Activated CD4-positive, alpha-beta T cell treated with anti-CD3 and anti-CD28 coated beads, Interleukin-10, Interleukin-2, amounts not matched to agents 100 ng/mL and 50 ng/mL, durations not matched to agents 16 hours and 8 hours (primary cell): ENCODE results near the gene ADAMTS4.

ENCODE experiments used
- DNase-seq: peaks from one replicate; pipeline ENCODE4 v3.0.0-alpha.2; 2020

ADAMTS4 gene

DNA sequence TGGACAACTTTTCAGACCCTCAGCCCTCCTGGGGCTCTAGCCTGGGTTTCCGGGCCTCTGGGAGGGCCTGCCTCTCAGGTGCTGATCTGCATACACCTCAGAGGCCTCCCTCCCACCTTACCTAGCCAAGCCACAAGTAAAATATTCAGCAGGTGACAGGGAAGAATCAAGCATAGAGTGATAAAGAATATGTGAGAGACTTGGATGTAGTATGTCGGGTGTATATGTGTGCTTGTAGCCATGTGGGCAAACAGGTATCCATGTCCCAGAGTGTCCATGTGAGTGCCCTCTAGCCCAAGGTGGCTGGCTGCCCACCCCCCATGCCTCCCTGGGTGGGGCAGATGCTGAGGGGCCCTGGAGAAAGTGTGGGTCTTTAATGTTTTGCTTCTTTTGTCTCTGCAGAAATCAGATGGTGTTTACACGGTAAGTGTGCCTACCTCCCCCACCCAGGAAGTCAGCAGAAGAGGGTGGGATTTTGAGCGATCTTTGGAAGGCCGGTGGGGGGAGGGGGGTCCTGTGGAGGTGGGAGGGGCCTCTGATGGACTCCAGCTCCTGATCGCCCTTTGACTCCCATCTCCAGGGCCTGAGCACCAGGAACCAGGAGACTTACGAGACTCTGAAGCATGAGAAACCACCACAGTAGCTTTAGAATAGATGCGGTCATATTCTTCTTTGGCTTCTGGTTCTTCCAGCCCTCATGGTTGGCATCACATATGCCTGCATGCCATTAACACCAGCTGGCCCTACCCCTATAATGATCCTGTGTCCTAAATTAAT is 19.6 kb upstream of the ADAMTS4 start:
- no peak for DNase-seq

DNA sequence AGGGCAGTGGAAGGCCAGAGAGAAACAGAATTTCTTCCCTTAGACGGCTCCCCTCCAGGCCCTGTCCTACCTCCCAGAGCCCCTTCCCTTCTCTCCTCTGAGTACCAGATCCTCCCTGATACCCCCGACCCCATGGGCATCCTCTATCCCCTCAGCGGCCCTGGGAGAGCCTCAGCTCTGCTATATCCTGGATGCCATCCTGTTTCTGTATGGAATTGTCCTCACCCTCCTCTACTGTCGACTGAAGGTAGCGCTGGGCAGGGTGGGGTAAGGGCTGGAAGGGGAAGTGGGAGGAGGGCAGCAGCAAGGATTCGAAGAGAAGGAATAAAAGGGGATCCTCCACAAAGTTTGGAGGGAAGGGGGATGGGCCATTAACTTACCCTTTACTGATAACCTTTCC is 19.0 kb upstream of the ADAMTS4 start:
- DNase-seq = no peak

DNA sequence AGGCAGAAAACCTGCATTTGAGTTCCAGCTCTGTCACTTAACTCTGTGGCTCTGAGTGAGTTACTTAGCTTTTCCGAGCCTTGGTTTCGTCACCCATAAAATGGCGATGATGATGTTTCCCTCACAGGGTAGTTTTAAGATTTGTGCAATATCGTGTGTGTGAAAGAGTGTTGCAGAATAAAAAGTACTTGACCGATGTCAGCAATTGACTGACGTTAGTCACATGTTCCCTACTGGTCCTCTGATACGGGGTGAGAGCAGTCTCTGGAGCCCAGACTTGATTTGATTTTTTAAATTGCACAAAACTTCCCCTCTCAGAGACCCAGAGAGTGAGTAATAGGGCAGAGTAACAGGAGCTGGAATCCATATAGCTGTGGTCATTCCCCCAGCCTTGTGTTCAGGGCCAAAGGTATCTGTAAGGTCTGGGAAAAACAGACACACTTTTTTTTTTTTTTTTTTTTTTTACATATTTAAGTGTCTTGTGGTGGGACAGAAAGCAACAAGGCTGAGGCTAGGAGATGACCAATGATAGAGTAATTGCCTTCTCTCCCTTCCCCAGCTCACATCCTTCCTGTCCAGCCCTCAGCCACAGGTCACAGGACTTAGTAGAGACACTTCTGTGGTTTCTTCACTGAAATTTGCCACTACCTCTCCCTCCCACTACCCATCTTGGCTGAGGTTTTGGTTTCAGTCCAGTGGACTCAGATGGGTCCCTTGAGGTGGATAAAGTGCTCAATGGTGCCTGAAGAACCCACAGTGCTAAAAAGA is 18.3 kb upstream of the ADAMTS4 start:
- DNase-seq = peak; percentile 39

DNA sequence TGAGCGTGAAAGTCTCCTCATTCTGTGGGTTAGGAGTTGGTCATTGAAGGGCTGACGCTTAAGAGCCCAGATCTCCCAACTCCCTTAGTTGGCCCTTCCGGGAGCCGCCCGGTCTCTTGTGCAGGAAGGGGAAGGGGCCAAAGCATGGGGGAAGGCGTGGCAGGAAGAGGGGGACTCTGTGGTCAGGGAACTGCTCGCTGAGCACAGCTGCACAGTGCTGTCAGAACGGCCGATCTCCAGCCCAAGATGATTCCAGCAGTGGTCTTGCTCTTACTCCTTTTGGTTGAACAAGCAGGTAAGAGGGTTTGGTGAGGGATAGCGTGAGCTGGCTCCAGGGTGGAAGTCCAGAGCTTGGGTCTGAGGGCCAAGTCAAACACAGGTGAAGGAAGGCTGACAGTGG is 16.2 kb upstream of the ADAMTS4 start, which contains the start of gene FCER1G:
FCER1G (plus strand) TSS at position 220 of the 400 bp plus-strand sequence; CDS start at position 247, 27 bp downstream.
- no peak for DNase-seq

DNA sequence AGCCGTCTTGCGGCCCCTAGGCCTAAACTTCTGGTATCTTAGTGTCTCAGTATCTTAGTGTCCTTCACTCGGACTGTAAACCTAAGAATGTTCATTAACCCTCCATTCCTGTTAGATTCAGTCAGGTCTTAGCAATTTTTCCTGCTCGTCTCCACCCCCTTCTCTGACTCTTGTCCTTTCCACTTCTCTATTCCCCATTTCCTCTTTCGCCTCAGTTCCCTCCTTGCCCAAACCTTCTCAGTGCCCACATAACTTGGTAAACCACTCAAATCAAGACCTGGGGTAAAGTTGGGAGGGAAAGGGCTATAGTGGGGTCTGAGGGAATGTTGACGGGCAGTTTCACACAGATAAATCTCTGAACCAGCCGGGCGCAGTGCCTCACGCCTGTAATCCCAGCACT is 15.5 kb upstream of the ADAMTS4 start:
- DNase-seq = no peak

DNA sequence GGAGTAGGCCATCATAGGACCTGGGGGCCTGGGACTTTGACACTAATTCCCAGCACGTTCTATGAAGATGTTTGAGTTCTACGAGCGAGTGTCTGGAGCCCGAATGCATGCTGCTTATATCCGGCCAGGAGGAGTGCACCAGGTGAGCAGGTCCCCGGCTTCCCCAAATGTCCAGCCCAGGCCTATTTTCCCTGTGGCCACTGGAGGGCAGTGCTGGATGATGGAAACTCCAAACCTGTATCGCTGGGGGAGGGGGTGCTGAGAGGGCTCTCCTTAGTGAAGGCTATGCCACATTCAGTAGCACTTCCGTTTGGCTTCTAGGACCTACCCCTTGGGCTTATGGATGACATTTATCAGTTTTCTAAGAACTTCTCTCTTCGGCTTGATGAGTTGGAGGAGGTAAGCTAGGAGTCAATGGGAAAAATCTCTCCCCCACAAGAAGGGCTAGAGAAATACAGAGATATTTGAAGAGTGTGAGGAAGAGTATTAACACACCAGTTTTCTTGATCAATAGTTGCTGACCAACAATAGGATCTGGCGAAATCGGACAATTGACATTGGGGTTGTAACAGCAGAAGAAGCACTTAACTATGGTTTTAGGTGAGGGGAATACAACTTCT is 11.0 kb upstream of the ADAMTS4 start:
- peak; percentile 79 for DNase-seq

DNA sequence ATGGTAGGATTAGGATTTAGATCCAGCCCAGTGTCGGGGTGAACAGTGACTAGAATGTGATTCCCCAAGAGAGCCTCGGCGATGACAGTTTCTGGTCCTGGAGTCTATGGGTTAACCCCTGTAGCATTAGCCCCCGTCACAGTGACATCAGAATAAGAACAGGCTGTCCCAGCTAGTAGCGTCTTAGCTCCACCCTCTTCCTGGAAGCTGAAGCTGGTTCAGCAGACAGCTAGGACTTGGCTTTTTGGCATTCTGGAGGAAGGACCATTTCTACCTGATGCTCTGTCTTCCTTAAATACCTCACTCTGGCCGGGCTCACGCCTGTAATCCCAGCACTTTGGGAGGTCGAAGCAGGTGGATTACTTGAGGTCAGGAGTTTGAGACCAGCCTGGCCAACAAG is 8.3 kb upstream of the ADAMTS4 start:
- no peak for DNase-seq

DNA sequence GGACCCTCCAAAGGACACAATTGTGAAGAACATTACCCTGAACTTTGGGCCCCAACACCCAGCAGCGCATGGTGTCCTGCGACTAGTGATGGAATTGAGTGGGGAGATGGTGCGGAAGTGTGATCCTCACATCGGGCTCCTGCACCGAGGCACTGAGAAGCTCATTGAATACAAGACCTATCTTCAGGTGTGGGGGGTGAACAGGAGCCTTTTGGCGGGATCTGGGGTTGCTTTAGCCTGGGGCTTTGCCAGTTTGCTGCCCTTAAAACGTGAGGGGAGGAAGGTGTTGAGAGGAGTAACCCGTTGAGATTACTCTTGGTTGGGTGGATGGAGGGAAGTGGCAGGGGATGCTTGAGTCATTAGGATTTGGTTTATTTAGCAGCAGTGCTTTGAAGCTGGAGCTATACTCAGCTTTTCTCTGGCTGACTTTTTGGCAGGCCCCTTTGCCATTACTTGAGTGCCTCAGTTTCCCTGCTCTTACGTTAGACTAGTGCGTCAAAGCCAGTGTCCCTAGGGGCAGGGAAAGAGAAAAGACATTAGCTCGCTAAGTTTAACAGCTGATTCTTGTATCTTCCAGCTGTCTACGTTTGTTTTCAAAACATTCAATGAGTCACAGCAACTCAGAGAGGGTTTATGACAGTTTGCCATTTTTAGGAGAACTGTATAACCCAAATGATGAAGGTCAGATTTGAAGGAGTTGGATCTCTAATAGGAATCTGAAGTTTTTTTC is 7.7 kb upstream of the ADAMTS4 start:
- DNase-seq = no peak

DNA sequence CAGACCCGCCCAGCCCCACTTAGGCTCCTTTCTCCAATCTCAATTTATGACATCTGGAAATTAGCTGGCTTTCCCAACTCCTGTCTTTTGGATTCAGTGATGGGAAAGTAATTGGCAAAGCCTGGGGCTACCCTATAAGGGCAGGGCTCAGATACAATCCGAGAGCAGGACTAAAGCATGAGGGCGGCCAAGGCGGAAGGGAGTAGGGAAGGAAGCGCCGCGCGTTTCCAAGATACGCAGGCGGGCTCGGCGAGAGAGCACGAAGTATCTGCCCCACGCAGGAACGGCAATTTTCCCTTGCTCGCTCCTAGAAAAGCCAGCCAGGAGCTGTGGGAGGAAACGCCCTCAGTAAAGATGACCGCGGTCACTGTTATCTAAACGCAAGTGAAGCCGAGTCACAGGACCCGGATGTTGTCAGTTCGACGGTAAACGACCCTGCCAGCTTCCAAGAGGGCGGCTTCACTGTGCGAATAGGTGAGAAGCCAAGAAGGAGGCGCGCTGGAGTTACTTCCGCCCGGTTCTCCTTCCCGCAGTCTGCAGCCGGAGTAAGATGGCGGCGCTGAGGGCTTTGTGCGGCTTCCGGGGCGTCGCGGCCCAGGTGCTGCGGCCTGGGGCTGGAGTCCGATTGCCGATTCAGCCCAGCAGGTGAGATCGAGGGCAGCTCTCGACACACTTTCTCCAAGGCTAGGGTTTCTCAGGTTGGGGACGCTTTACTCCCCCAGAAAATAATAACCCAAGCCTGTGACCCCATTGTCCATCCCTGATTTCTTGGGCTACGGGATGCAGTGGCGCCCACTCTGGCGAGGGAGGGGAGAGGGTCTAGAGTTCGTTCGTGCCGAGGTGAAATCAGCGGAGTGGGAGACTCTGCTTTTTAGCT is 3.2 kb upstream of the ADAMTS4 start, which contains the start of gene NDUFS2:
NDUFS2 (plus strand) TSS at position 532 of the 877 bp plus-strand sequence; CDS start at position 551, 19 bp downstream.
- peak; percentile 98 for DNase-seq

DNA sequence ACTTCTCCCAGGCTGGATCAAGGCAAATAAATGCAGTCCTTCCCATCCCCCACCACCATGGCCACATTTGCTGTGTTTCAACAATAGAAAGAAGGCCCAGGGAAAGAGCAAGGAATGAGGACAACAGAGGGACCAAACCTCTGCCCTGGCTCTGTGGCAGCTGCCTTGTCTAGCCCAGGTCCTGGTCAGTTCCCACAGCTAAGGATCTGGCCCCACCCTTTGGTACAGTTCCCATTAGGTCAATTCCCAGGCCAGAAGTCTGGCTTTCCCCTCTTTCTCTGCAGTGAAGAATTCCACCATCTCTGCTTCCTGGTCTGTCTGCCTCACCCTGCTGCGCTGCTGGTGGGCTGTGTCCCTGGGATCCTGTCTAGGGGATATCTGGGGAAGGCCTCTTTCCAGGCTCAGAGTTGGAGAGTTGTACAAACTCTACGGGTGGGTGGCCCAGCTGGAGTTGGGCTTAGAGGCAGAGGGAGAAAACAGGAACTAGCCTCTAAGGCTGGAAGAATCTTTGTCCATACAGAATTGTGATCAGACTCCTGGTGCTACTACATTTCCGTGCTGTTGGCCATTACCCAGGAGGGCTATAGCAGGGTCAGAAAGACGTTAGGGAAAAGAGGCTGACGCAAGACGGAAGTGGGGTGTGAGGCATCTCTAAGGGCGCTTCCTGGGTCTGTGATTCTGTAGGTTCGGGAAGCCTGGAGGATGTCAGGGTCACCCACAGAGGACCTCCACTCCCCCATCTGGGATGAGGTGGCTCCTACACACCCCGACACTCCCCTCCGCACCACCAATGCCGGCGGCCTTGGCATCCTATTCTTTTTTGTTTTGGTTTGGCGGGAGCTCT is 2.4 kb upstream of the ADAMTS4 start:
- no peak for DNase-seq

DNA sequence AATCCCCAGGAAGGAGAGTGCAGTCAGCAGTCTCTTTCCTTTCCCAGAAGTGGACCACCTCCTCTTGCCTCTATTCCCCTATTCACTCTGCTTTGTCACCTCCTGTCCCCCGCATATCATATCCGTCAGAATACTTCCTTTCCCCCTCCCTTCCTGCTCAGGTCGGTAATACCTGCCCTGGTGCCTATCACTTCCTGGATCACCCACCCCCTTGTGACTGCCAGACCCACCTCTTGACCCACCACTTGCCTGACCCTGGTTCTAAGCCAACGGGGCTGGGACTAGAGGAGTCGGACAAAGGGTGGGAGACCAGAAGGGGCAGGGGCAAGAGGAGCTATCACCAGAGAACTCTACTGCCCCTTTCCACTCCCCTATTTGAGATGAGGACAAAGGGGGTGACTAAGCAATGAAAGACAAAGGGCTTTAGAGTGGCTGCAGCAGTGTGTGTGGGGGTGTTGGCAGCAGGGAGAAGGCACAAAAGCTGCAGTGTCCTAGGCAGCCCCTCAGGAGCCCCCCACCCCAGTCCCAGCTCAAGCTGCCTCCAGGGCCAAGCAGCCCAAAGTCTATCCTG is 1.7 kb upstream of the ADAMTS4 start:
- no peak for DNase-seq

DNA sequence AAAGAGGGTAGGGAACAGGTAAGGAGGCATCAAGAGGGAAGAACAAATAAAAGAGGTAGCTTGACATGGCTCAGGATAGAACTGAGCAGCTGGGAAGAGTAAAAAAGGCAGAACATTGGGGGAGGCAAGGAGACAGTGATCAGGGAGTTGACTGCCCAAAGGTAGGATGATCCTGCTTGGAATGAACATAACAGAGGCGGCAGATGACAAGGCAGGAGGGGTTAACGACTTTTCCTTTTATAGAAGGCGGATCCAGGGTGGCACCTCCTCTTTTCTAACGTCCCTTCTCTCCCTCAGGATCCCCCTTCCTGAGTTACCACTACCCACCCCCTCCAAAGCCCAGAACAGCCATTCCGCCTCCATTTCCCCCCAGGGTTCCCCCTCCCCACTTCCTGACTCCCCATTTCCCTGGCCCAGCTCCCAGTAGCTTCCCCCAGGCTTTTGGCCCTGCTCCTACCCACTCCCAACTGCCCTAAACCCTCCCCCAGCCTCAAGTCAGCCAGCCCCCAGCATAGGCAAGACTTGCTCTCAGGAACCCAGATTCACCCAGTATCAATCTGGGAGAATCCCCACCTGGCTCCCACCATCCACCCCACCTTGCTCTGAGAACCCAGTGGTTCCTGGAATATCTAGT is 769 bp upstream of the ADAMTS4 start:
- DNase-seq = no peak

DNA sequence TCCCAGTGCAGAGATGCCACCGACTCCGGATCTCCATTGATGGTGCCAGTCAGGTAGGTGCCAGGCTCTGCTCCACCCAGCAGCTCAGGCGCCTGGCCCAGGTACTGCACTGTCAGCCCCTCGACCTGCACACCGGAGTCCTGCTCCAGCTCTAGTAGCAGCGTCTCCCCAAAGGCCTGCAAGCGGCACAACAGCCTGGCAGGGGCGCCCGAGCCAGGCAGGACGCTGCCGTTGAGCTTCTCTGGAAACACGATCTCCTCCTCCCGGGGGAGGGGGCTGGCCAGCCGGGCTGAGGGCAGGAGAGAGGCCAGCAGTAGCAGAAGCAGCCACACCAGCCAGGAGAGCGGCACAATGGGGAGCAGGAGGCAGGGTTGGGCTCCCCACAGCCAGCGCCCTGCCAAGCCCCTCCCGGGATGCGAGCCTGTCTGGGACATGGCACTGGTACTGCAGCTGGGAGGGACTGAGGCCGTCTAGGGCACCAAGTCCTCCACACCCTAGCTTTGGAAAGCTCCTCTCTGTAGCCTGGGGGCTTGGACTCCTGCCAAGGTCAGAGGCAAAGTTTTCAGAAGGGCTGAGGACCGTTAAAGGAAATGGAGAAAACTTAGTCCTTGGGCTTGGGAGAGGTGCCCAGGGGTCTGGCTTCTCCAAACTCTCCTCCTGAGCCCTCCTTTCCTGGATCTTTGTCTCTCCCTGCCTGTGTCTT is 509 bp downstream of the ADAMTS4 start:
- DNase-seq = no peak

DNA sequence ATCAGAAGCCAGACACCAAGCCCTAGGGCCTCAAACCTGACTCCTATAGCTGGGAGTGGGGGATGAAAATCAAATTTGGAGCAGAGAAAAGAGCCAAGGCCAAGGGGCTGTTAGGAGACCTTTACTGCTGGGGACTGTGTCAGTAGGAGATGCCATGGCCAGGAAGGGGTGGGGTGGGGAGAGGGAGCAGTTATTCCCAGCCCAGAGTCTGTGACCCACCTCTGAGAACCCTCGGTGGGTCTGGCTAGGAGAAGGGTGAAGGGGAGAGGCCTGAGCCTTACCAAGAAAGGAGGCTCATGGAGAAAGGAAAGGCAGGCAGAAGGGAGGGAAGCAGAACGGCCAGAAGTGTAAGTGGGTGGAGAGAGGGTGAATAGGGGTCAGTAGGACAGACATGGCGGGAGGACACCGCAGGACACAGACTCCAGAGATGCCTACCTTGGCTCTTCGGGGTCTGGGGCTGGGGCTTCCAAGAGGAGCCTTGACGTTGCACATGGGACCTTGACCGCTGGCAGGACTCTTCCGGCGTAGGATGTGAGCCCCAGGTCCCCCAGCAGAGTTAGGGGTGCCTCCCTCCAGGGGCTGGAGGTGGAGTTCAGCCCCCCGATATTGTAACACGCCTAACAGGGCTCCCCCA is 1.2 kb downstream of the ADAMTS4 start:
- DNase-seq = no peak

DNA sequence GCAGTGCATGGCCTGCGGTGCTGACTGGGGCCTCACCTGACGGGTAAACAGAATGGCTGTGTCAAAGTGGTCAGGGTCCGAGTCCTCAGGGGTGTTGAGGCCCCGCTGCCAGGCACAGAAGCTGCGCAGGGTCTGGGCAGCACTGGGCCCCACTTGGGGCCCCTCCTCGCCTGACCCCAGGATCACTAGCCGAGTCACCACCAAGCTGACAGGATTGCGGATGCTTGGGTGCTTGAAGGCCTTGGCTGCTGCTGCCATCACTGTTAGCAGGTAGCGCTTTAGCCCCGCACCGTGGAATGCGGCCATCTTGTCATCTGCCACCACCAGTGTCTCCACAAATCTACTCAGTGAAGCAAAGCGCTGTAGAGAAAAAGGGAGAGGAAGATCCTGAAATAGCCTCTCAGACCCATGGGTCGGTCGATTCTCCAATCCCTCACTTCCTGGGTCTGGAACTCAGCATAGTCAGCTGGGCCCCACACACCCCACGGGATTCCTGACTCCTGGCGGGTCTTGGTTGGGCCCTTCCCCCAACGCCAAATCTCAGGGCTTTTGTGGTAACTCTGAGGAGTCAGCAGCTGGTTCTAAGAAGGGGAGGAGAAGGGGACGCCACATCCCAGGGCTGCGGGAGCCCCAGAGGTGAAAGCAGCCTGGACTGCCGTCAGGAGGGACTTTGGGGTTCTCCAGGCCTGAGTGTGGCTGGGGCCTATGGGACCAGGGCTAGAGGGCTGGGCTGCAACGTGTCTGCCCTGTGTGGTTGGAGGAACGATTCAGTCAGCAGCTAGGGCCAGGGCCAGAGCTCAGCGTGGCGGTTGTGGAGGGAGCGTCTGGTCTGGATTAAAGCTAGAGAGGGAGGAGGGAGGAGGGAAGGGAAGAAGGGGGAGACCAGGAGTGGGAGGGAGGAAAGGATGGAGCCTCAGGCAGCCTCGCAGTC is 2.1 kb downstream of the ADAMTS4 start:
- DNase-seq = no peak

DNA sequence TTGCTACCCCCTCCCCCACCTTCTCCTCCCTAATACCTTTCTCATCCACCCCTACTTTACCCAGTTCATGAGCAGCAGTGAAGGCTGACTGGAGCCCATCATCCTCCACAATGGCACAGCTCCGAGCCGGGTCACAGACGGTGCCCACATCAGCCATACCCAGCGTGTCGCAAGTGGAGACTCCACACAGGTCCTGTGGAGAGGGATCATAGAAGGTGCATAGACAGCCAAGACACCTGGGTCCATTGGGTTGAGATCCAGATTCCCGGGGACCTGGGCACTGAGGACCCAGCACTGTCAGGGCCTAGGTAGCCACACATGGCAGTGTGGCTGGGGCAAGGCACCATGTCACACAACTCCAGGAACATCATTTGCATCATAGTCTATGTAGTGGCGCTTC is 2.7 kb downstream of the ADAMTS4 start:
- DNase-seq = no peak

DNA sequence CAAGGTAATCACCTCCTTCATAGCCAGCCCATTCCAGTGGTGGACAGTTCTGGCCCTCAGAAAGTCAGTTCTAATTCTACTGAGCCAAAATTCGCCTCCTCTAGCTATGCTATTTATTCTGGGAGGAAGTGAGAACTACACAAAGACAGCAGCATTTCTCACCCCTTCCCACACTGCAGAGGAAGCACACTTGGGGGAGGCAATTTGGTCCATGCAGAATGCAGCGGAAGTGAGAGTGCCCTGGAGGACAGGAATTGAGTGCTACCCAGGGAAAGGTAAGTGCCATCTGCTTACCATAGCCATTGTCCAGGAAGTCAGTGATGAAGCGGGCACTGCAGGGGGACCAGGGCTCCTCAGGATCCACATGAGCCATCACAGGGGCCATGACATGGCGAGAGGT is 3.7 kb downstream of the ADAMTS4 start:
- no peak for DNase-seq
